HG03565 (cell line): ENCODE results near the gene SPOCK1.

Experiments
- ATAC-seq: cut with Tn5 transposase; IDR thresholded peaks from one replicate; pipeline ENCODE4 v1.9.1; 2021; ENCODE audit warnings: mild to moderate bottlenecking, moderate library complexity; ENCODE audit not compliant: unreplicated experiment

SPOCK1 gene

GRCh38 chr5:137304226-137304874, 194.8 kb downstream of the SPOCK1 start:
- no peak for ATAC-seq

GRCh38 chr5:137303509-137303908, 195.6 kb downstream of the SPOCK1 start:
- ATAC-seq, result no peak

- no peak for ATAC-seq
Observed at GRCh38 chr5:137300411-137301240, 198.5 kb downstream of the SPOCK1 start.

GRCh38 chr5:137296213-137296781, 202.8 kb downstream of the SPOCK1 start:
- no peak for ATAC-seq

- ATAC-seq, result no peak
Observed at GRCh38 chr5:137294604-137295003, 204.5 kb downstream of the SPOCK1 start.

- ATAC-seq, result no peak
Observed at GRCh38 chr5:137292461-137293027, 206.6 kb downstream of the SPOCK1 start.

GRCh38 chr5:137291436-137291835, 207.7 kb downstream of the SPOCK1 start:
- ATAC-seq, result no peak

GRCh38 chr5:137291031-137291430, 208.1 kb downstream of the SPOCK1 start:
- no peak for ATAC-seq

GRCh38 chr5:137290373-137290772, 208.8 kb downstream of the SPOCK1 start:
- ATAC-seq, result no peak

GRCh38 chr5:137289856-137290255, 209.3 kb downstream of the SPOCK1 start:
- ATAC-seq, result no peak

- no peak for ATAC-seq
Observed at GRCh38 chr5:137287569-137287968, 211.6 kb downstream of the SPOCK1 start.

GRCh38 chr5:137286025-137286610, 213.0 kb downstream of the SPOCK1 start:
- ATAC-seq, result no peak

- ATAC-seq, result no peak
Observed at GRCh38 chr5:137283801-137284200, 215.3 kb downstream of the SPOCK1 start.

- ATAC-seq, result no peak
Observed at GRCh38 chr5:137282216-137282615, 216.9 kb downstream of the SPOCK1 start.

- no peak for ATAC-seq
Observed at GRCh38 chr5:137281201-137281600, 217.9 kb downstream of the SPOCK1 start.

GRCh38 chr5:137280656-137281055, 218.5 kb downstream of the SPOCK1 start:
- ATAC-seq, result no peak

GRCh38 chr5:137279521-137280231, 219.4 kb downstream of the SPOCK1 start:
- no peak for ATAC-seq

GRCh38 chr5:137278476-137278875, 220.7 kb downstream of the SPOCK1 start:
- no peak for ATAC-seq

- ATAC-seq, result no peak
Observed at GRCh38 chr5:137275083-137275482, 224.0 kb downstream of the SPOCK1 start.

- no peak for ATAC-seq
Observed at GRCh38 chr5:137273511-137273910, 225.6 kb downstream of the SPOCK1 start.

- ATAC-seq, result no peak
Observed at GRCh38 chr5:137272831-137273230, 226.3 kb downstream of the SPOCK1 start.
